Sigmoid colon (tissue), 4 donors: ENCODE measurements around the gene PTPN11.

Source experiments
- POLR2AphosphoS5 ChIP-seq, 4 donors: sonication (generic); formaldehyde crosslinking; IDR thresholded peaks; one replicate each; pipeline ENCODE4 v1.6.1; 2017; ENCODE audit warnings: antibody characterized with exemption in 4 of 4
- TF ChIP-seq, protein P1 (sequence below), 4 experiments: fragments of 450-650 bp in 3 of 4; fragments of 200-600 bp in 1 of 4; IDR thresholded peaks; one replicate each; pipeline ENCODE4 v1.5.1; 2016 to 2019; ENCODE audit warnings: antibody characterized with exemption in 4 of 4, mild to moderate bottlenecking in 3 of 4, moderate library complexity in 2 of 4

DNA sequence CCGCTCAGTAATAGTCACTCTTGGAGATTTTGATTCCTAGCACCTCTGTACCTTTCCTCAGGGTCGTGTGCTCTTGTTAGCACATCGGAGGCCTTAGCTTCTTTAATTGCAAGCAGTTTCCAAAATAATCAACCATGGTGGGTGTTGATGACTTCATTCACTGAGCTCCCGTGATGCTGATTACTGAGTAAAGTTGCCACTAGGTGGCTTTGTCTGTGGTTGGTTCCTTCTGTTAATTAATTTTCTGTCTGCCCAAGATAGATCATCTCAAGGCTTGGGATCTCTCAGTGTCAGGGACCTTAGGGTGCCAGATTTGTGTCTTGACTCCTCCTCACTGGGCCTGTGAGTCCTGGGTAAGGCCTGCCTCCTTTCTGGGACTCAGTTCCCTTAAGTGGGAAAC, 54.3 kb downstream of the PTPN11 start:
- TF ChIP-seq, protein P1, sequence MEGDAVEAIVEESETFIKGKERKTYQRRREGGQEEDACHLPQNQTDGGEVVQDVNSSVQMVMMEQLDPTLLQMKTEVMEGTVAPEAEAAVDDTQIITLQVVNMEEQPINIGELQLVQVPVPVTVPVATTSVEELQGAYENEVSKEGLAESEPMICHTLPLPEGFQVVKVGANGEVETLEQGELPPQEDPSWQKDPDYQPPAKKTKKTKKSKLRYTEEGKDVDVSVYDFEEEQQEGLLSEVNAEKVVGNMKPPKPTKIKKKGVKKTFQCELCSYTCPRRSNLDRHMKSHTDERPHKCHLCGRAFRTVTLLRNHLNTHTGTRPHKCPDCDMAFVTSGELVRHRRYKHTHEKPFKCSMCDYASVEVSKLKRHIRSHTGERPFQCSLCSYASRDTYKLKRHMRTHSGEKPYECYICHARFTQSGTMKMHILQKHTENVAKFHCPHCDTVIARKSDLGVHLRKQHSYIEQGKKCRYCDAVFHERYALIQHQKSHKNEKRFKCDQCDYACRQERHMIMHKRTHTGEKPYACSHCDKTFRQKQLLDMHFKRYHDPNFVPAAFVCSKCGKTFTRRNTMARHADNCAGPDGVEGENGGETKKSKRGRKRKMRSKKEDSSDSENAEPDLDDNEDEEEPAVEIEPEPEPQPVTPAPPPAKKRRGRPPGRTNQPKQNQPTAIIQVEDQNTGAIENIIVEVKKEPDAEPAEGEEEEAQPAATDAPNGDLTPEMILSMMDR (IDR thresholded peaks at IDR 0.05) = no peak
- no peak for TF ChIP-seq POLR2AphosphoS5 (IDR thresholded peaks at IDR 0.05)
